GM19025 (cell line): Measurements from ENCODE around the gene BCL11B.

ENCODE experiments used
- ATAC-seq: cut with Tn5 transposase; IDR thresholded peaks from one replicate; pipeline ENCODE4 v1.9.1; 2021; ENCODE audit warnings: mild to moderate bottlenecking, low read depth, moderate library complexity; ENCODE audit not compliant: unreplicated experiment

BCL11B gene

GRCh38 chr14:99146616-99147365, 125.2 kb downstream of the BCL11B start:
- no peak for ATAC-seq

GRCh38 chr14:99145307-99145706, 126.7 kb downstream of the BCL11B start:
- ATAC-seq, result no peak

GRCh38 chr14:99143793-99144192, 128.2 kb downstream of the BCL11B start:
- ATAC-seq, result no peak

GRCh38 chr14:99143126-99143525, 128.9 kb downstream of the BCL11B start:
- no peak for ATAC-seq

GRCh38 chr14:99141236-99141635, 130.8 kb downstream of the BCL11B start:
- ATAC-seq, result no peak

- no peak for ATAC-seq
Observed at GRCh38 chr14:99138999-99139865, 132.8 kb downstream of the BCL11B start.

- ATAC-seq, result no peak
Observed at GRCh38 chr14:99137913-99138571, 134.0 kb downstream of the BCL11B start.

- ATAC-seq, result no peak
Observed at GRCh38 chr14:99137001-99137700, 134.8 kb downstream of the BCL11B start.

GRCh38 chr14:99136401-99136800, 135.6 kb downstream of the BCL11B start:
- ATAC-seq, result no peak

- no peak for ATAC-seq
Observed at GRCh38 chr14:99136047-99136400, 136.0 kb downstream of the BCL11B start.

GRCh38 chr14:99134516-99135046, 137.4 kb downstream of the BCL11B start:
- ATAC-seq, result no peak

- ATAC-seq, result no peak
Observed at GRCh38 chr14:99133636-99134515, 138.1 kb downstream of the BCL11B start.

- no peak for ATAC-seq
Observed at GRCh38 chr14:99132821-99133635, 139.0 kb downstream of the BCL11B start.

- no peak for ATAC-seq
Observed at GRCh38 chr14:99131632-99132271, 140.2 kb downstream of the BCL11B start.

GRCh38 chr14:99129998-99130397, 142.0 kb downstream of the BCL11B start:
- ATAC-seq, result no peak

GRCh38 chr14:99129211-99129696, 142.7 kb downstream of the BCL11B start:
- ATAC-seq, result no peak

- no peak for ATAC-seq
Observed at GRCh38 chr14:99128185-99128584, 143.8 kb downstream of the BCL11B start.

GRCh38 chr14:99127651-99128167, 144.3 kb downstream of the BCL11B start:
- no peak for ATAC-seq
